Epithelial cell of proximal tubule (primary cell): ENCODE data around the gene SND1. TPM values are rescaled to one million over a fixed set of nuclear protein-coding genes. Genes with fewer than 3 reads are reported as not detected.

Experiments used
- DNase-seq: peaks from one replicate; pipeline ENCODE4 v3.0.0-alpha.2; 2011; ENCODE audit warnings: low read depth
- H3K4me3 ChIP-seq: 2 replicates; pipeline ENCODE4 v1.5.1; 2011; ENCODE audit warnings: low read depth, mild to moderate bottlenecking, low read length
- total RNA-seq: library from RNA; depleted of rRNA; stranded (reverse); fragments of >200 nt; gene quantifications from 2 replicates; pipeline ENCODE4 v1.2.3, GENCODE V29; 2015
- TF ChIP-seq, protein P1 (sequence below): conservative IDR thresholded peaks from 2 replicates; pipeline ENCODE4 v1.5.1; 2012; ENCODE audit warnings: low read depth, mild to moderate bottlenecking, low read length

SND1 gene
- total RNA-seq, 1 donor from 2014 or later: 122 TPM

DNA sequence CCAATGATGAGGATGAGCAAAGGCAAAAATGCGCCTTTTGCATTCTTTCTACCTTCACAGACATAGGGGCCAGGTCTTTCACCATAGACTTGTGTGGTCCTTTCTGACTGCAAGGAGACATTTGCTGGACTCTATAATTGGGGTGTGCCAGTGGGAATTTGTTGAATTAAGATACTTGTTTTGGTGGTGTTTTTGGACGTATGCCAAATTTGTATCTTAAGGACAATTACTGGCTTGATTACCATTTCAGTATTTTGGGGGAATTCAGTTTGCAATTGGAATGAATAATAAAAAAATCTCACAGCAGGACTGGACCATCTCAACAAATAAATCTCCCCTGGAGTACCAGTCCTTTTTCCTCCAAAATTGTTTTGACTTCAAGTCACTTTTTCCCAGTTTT, 47.9 kb downstream of the SND1 start:
- no peak overlapping the region for H3K4me3 ChIP-seq
- TF ChIP-seq, protein P1, sequence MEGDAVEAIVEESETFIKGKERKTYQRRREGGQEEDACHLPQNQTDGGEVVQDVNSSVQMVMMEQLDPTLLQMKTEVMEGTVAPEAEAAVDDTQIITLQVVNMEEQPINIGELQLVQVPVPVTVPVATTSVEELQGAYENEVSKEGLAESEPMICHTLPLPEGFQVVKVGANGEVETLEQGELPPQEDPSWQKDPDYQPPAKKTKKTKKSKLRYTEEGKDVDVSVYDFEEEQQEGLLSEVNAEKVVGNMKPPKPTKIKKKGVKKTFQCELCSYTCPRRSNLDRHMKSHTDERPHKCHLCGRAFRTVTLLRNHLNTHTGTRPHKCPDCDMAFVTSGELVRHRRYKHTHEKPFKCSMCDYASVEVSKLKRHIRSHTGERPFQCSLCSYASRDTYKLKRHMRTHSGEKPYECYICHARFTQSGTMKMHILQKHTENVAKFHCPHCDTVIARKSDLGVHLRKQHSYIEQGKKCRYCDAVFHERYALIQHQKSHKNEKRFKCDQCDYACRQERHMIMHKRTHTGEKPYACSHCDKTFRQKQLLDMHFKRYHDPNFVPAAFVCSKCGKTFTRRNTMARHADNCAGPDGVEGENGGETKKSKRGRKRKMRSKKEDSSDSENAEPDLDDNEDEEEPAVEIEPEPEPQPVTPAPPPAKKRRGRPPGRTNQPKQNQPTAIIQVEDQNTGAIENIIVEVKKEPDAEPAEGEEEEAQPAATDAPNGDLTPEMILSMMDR: no peak
- DNase-seq: no peak

DNA sequence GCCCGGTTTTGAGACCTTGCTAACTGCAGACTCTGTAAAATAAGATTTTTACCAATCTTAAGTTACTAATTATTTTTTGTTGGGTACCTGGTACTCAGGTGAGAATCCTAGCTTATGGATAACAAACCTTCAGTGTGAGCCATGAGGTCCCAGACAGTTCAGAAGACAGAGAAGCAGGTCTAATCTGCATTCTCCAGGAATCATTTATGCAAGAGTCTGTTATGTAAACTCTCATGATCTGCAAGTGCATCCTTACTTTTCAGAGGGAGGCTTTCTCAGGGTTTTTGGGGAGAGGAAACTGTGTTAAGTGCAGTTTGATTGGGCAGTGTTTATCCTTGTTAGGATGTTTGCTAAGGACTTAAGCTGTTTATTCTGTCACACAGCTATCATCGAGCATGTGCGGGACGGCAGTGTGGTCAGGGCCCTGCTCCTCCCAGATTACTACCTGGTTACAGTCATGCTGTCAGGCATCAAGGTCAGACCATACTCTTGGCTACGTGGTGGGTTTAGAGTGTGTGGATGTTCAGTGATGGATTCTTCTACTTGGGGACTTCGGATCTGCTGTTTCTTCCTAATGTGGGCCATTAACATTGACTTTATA, 50.2 kb downstream of the SND1 start:
- DNase-seq: no peak
- no peak overlapping the region for H3K4me3 ChIP-seq
- TF ChIP-seq, protein P1: no peak

DNA sequence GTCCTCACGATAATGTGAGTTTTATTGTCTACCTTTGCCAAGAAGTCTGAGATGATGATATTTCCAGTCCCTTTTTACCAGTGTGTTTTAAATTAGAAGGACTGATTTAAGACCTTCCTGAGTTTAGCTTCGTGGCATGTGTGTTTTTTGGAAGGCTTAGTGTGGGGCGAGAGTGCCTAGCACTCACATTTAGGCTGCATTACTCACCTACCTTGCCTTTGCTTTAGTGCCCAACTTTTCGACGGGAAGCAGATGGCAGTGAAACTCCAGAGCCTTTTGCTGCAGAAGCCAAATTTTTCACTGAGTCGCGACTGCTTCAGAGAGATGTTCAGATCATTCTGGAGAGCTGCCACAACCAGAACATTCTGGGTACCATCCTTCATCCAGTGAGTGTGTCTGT, 50.9 kb downstream of the SND1 start:
- DNase-seq: no peak
- no peak overlapping the region for H3K4me3 ChIP-seq
- TF ChIP-seq, protein P1: no peak

DNA sequence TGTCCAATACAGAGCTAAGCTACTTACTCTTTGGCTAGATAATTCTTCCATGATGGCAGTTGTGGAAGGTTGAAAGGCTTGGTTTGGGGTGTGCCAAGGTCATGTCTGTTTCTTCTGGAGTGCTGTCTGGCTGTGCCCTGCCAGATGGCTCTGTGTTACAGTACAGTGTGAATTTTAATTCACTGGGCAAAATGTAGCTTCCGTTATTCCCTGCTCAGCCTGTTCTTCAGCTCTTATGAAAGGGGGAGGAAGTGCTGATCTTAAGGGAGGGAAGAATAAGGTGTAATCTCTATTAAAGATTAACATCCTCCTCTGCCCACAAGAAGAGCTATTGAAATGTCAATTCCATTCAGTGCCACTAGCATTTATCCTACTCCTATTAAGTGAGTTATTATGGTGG, 52.2 kb downstream of the SND1 start:
- peak; percentile 30 for DNase-seq
- TF ChIP-seq, protein P1: no peak
- no peak overlapping the region for H3K4me3 ChIP-seq

DNA sequence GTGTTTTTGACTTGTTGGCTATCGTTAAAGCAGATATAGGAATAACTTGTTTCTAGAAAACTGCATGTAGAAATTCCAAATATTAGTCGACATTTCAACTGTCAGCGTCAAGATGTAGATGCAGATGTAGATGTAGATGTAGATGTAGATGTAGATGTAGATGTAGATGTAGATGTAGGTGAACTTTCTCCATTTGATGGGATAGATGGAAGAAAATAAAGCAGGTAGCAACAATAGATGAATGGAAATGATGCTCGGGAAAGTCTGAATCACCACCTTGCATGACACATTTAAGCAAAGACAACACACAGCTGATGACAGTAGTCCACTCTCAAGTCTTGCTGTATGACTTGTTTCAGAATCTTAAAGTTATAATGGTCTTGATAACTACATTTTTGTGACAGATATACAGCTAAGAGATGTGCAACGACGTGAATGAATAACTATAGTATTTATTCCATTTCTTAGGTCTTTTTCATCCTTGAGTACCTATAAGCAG, 53.5 kb downstream of the SND1 start:
- TF ChIP-seq, protein P1: no peak
- no peak overlapping the region for H3K4me3 ChIP-seq
- DNase-seq: no peak

DNA sequence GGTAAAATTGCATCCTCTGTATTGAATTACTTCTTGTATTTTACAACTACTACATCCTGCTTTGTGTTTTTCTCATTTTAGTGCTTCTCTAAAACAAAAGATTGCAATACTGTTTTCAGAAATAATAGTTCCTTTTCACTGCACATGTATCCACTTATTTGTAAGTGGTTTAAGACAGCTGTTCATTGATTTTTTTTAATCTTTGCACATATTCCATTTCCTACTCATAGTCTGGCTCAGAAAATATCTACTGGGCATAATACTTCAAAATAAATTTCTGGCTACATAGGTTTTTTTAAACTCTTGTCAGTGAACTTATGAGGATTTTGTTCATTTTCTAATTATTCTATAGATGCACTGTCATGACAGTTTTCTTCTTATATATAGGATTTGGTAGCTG, 54.8 kb downstream of the SND1 start:
- no peak for DNase-seq
- H3K4me3 ChIP-seq: no peak overlapping the region
- TF ChIP-seq, protein P1: no peak

DNA sequence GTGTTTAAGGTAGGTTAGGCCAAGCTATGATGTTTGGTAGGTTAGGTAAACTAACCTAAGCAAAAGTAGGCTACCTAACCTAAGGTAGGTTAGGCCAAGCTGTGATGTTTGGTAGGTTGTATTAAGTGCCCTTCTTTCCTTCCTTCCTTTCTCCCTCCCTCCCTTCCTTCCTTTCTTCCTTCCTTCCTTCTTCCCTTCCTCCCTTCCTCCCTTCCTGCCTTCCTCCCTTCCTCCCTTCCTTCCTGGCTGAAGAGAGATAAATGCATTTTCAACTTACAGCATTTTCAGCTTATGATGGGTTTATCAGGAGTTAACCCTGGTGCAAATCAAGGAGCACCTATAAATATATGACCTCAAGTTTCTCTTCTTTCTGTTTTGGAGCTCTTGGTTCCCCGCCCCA, 56.2 kb downstream of the SND1 start:
- TF ChIP-seq, protein P1: no peak
- no peak for DNase-seq
- H3K4me3 ChIP-seq: no peak overlapping the region
